ENCODE results near the gene MALRD1.

The MALRD1 gene

DNA sequence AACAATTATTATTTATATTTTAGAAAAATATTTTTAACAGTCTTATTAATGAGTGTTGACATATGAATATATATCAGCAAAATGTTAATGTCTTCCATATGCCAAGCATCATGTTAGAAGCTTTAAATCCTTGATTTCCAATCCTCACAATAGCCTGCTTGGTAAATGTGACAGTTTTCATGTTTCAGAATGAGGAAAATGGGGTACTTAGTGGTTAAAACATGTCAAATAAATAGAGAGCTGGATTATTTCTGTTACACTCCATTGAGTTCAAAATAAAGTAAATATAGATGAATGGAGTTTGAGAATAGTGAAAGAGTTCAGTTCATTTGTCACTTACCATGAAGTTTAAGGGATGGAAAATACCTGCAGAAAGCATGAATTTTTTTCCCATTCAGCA is 377.4 kb downstream of the MALRD1 start:
- Histone ChIP-seq H3K4me3 (ENCODE audit: low read length) (no peak overlapping the region), H3K4me2 (ENCODE audit: low read length) (no peak overlapping the region), H3K36me3 (replicated peaks; ENCODE audit: low read depth, low read length) (no peaks in the 10 kb centered on the region), H4K20me1 (ENCODE audit: insufficient read depth, low read length) (no peaks in the 10 kb centered on the region), H3K27me3 (ENCODE audit: low read depth, low read length) (no peaks in the 10 kb centered on the region), H3K4me1 (ENCODE audit: low read length) (no peaks in the 10 kb centered on the region), H2AFZ (ENCODE audit: low read depth, low read length) (no peak overlapping the region), H3K9me3 (ENCODE audit: insufficient read depth, low read length) (no peaks in the 10 kb centered on the region), H3K79me2 (ENCODE audit: low read length) (no peaks in the 10 kb centered on the region), H3K27ac (ENCODE audit: low read length) (no peak overlapping the region), H3K9ac (ENCODE audit: low read length) (no peak overlapping the region)
- TF ChIP-seq, protein P1, sequence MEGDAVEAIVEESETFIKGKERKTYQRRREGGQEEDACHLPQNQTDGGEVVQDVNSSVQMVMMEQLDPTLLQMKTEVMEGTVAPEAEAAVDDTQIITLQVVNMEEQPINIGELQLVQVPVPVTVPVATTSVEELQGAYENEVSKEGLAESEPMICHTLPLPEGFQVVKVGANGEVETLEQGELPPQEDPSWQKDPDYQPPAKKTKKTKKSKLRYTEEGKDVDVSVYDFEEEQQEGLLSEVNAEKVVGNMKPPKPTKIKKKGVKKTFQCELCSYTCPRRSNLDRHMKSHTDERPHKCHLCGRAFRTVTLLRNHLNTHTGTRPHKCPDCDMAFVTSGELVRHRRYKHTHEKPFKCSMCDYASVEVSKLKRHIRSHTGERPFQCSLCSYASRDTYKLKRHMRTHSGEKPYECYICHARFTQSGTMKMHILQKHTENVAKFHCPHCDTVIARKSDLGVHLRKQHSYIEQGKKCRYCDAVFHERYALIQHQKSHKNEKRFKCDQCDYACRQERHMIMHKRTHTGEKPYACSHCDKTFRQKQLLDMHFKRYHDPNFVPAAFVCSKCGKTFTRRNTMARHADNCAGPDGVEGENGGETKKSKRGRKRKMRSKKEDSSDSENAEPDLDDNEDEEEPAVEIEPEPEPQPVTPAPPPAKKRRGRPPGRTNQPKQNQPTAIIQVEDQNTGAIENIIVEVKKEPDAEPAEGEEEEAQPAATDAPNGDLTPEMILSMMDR (IDR thresholded peaks at IDR 0.05; ENCODE audit: low read depth, low read length) = no peak
- no peak for TF ChIP-seq EZH2phosphoT487 (IDR thresholded peaks at IDR 0.05; ENCODE audit: low read depth)

- Histone ChIP-seq H3K27ac (ENCODE audit: low read length) (no peak overlapping the region), H2AFZ (ENCODE audit: low read depth, low read length) (no peak overlapping the region), H3K79me2 (ENCODE audit: low read length) (no peaks in the 10 kb centered on the region), H3K9me3 (ENCODE audit: insufficient read depth, low read length) (no peaks in the 10 kb centered on the region), H3K27me3 (ENCODE audit: low read depth, low read length) (no peaks in the 10 kb centered on the region), H3K9ac (ENCODE audit: low read length) (no peak overlapping the region), H3K36me3 (replicated peaks; ENCODE audit: low read depth, low read length) (no peaks in the 10 kb centered on the region), H3K4me2 (ENCODE audit: low read length) (no peak overlapping the region), H3K4me3 (ENCODE audit: low read length) (no peak overlapping the region), H4K20me1 (ENCODE audit: insufficient read depth, low read length) (no peaks in the 10 kb centered on the region), H3K4me1 (ENCODE audit: low read length) (no peaks in the 10 kb centered on the region)
- TF ChIP-seq EZH2phosphoT487 (IDR thresholded peaks at IDR 0.05; ENCODE audit: low read depth) = no peak
- TF ChIP-seq, protein P1 (IDR thresholded peaks at IDR 0.05; ENCODE audit: low read depth, low read length) = no peak
Observed at GRCh38 chr10:19431622-19432351, 383.2 kb downstream of the MALRD1 start.

- no peaks in the 10 kb centered on the region for H3K9me3 ChIP-seq (ENCODE audit: insufficient read depth, low read length)
- H3K4me2 ChIP-seq (ENCODE audit: low read length) = no peak overlapping the region
- TF ChIP-seq EZH2phosphoT487 (IDR thresholded peaks at IDR 0.05; ENCODE audit: low read depth) = no peak
- TF ChIP-seq, protein P1 (IDR thresholded peaks at IDR 0.05; ENCODE audit: low read depth, low read length) = no peak
- H3K4me3 ChIP-seq (ENCODE audit: low read length) = no peak overlapping the region
- no peaks in the 10 kb centered on the region for H3K36me3 ChIP-seq (replicated peaks; ENCODE audit: low read depth, low read length)
- H3K27ac ChIP-seq (ENCODE audit: low read length) = no peak overlapping the region
- no peak overlapping the region for H2AFZ ChIP-seq (ENCODE audit: low read depth, low read length)
- no peaks in the 10 kb centered on the region for H3K4me1 ChIP-seq (ENCODE audit: low read length)
- H3K27me3 ChIP-seq (ENCODE audit: low read depth, low read length) = no peaks in the 10 kb centered on the region
- H3K9ac ChIP-seq (ENCODE audit: low read length) = no peak overlapping the region
- no peaks in the 10 kb centered on the region for H4K20me1 ChIP-seq (ENCODE audit: insufficient read depth, low read length)
- no peaks in the 10 kb centered on the region for H3K79me2 ChIP-seq (ENCODE audit: low read length)
Observed at GRCh38 chr10:19449860-19450259, 401.3 kb downstream of the MALRD1 start.

DNA sequence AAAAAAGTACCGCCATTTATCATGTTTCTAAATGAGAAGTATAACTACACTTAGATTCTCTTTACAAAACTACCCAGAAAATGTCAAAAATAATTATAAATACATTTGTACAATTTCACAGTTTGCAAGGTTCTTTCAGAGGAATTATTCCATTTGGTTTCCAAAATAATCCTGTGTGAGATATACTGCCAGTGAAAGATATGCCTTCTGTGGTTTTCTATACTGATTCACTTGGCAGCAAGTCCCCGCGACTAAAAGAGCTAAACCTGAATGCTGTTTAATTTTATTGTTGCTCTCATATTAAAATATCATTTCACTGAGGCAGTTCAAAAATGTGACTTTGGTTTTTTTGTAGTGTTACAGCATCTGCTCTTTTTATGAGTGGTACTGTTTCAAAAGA is 402.8 kb downstream of the MALRD1 start:
- Histone ChIP-seq H3K4me3 (ENCODE audit: low read length) (no peak overlapping the region), H3K36me3 (replicated peaks; ENCODE audit: low read depth, low read length) (no peaks in the 10 kb centered on the region), H3K4me2 (ENCODE audit: low read length) (no peak overlapping the region), H3K79me2 (ENCODE audit: low read length) (no peaks in the 10 kb centered on the region), H3K4me1 (ENCODE audit: low read length) (no peaks in the 10 kb centered on the region), H3K27me3 (ENCODE audit: low read depth, low read length) (no peaks in the 10 kb centered on the region), H4K20me1 (ENCODE audit: insufficient read depth, low read length) (no peaks in the 10 kb centered on the region), H3K9ac (ENCODE audit: low read length) (no peak overlapping the region), H3K9me3 (ENCODE audit: insufficient read depth, low read length) (no peaks in the 10 kb centered on the region), H3K27ac (ENCODE audit: low read length) (no peak overlapping the region), H2AFZ (ENCODE audit: low read depth, low read length) (no peak overlapping the region)
- no peak for TF ChIP-seq EZH2phosphoT487 (IDR thresholded peaks at IDR 0.05; ENCODE audit: low read depth)
- TF ChIP-seq, protein P1 (IDR thresholded peaks at IDR 0.05; ENCODE audit: low read depth, low read length) = no peak

Data from OCI-LY3 (cell line).